MCF 10A (cell line): Measurements from ENCODE around the gene GSE1. TPM values are rescaled to one million over a fixed set of nuclear protein-coding genes. Genes with fewer than 3 reads are reported as not detected.

Experiments used
- BruUV-seq: library from RNA; stranded (reverse); fragments of 400-500 nt; replicated peaks from 2 replicates; lab custom pipeline; 2021; lab: Mats Ljungman, UMichigan
- CTCF ChIA-PET: fragments of 300-600 bp; sonication (Branson Sonifier 250); formaldehyde crosslinking; extraction: SDS; loops from one replicate; lab custom pipeline; 2021; ENCODE audit warnings: antibody characterized with exemption, inconsistent platforms; lab: Yijun Ruan, JAX
- POLR2A ChIA-PET: fragments of 300-600, 350-650 bp; sonication (Branson Sonifier 250); formaldehyde crosslinking; extraction: SDS; loops from one replicate; lab custom pipeline; 2020; ENCODE audit warnings: antibody characterized with exemption, inconsistent platforms; lab: Yijun Ruan, JAX
- DNase-seq: peaks from one replicate; pipeline ENCODE4 v3.0.0-alpha.2; 2018; ENCODE audit not compliant: unreplicated experiment
- H3K27ac Mint-ChIP-seq: one replicate; pipeline ENCODE4 v1.8.0; 2022; ENCODE audit warnings: mild to moderate bottlenecking, low read depth, mixed read lengths; ENCODE audit not compliant: unreplicated experiment
- H3K27me3 Mint-ChIP-seq: one replicate; pipeline ENCODE4 v1.8.0; 2022; ENCODE audit warnings: mixed read lengths; ENCODE audit not compliant: insufficient read depth, unreplicated experiment
- H3K36me3 Mint-ChIP-seq: one replicate; pipeline ENCODE4 v1.8.0; 2022; ENCODE audit warnings: mild to moderate bottlenecking, moderate library complexity, mixed read lengths; ENCODE audit not compliant: insufficient read depth, unreplicated experiment
- H3K4me1 Mint-ChIP-seq: one replicate; pipeline ENCODE4 v1.8.0; 2022; ENCODE audit warnings: mixed read lengths; ENCODE audit not compliant: insufficient read depth, unreplicated experiment
- H3K4me3 Mint-ChIP-seq: one replicate; pipeline ENCODE4 v1.8.0; 2022; ENCODE audit warnings: mild to moderate bottlenecking, moderate library complexity, mixed read lengths; ENCODE audit not compliant: unreplicated experiment
- H3K9me3 Mint-ChIP-seq: one replicate; pipeline ENCODE4 v1.8.0; 2022; ENCODE audit warnings: mixed read lengths; ENCODE audit not compliant: unreplicated experiment
- intact Hi-C: fragments of 100-400 bp; cut with micrococcal nuclease; formaldehyde crosslinking; loops from 2 replicates; pipeline ENCODE4 v1.14.1; 2022
- total RNA-seq: library from RNA; stranded (reverse); gene quantifications from 2 replicates; pipeline ENCODE4 v1.2.3, GENCODE V29; 2022
- TF ChIP-seq, protein P1 (sequence below): fragments of 200-600 bp; IDR thresholded peaks from one replicate; pipeline ENCODE4 v1.8.0; 2022; ENCODE audit warnings: antibody characterized with exemption, mild to moderate bottlenecking; ENCODE audit not compliant: unreplicated experiment

GSE1 gene
- total RNA-seq, 1 experiment from 2014 or later, result 52.9 TPM

DNA sequence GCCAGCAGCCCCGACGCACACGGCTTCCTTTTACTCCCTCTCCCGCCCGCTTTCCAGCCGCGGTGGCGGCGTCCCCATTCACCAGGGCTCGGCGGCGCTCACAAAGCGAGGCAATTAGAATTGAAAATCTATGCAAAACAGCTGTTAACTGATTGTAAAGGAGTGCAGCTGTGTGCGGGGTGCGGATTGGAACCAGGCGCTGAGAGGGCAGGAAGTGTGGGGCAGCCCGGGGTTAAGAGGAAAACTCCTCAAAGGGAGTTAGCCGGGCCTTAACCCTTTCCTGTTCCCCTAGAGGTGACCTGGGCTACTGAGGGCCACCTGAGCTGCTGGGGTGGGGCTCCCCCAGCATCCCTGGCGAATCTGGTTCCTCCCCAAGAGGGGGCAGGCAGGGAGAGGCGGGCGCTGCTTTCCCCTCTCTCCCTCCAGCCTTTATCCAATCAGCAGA lies 5.8 kb upstream of the GSE1 start:
- no peak for DNase-seq
- no TSS peak for BruUV-seq
- ChIA-PET CTCF (interaction anchor here (0.6 to 1.3 kb wide), 5 partner anchors 8 to 415 kb away, joined by 3 to 5 read pairs (median 4); no protein-coding TSS in a partner anchor), POLR2A (no interaction called here)
- intact Hi-C loops, result no loop called here
- Mint-ChIP-seq H3K27me3 (no peaks in the 10 kb centered on the region), H3K9me3 (no peaks in the 10 kb centered on the region), H3K4me1 (peaks cover 12% of the 10 kb centered on the region), H3K36me3 (no peaks in the 10 kb centered on the region), H3K4me3 (no peak overlapping the region), H3K27ac (no peak overlapping the region)
- TF ChIP-seq, protein P1, sequence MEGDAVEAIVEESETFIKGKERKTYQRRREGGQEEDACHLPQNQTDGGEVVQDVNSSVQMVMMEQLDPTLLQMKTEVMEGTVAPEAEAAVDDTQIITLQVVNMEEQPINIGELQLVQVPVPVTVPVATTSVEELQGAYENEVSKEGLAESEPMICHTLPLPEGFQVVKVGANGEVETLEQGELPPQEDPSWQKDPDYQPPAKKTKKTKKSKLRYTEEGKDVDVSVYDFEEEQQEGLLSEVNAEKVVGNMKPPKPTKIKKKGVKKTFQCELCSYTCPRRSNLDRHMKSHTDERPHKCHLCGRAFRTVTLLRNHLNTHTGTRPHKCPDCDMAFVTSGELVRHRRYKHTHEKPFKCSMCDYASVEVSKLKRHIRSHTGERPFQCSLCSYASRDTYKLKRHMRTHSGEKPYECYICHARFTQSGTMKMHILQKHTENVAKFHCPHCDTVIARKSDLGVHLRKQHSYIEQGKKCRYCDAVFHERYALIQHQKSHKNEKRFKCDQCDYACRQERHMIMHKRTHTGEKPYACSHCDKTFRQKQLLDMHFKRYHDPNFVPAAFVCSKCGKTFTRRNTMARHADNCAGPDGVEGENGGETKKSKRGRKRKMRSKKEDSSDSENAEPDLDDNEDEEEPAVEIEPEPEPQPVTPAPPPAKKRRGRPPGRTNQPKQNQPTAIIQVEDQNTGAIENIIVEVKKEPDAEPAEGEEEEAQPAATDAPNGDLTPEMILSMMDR, result no peak

DNA sequence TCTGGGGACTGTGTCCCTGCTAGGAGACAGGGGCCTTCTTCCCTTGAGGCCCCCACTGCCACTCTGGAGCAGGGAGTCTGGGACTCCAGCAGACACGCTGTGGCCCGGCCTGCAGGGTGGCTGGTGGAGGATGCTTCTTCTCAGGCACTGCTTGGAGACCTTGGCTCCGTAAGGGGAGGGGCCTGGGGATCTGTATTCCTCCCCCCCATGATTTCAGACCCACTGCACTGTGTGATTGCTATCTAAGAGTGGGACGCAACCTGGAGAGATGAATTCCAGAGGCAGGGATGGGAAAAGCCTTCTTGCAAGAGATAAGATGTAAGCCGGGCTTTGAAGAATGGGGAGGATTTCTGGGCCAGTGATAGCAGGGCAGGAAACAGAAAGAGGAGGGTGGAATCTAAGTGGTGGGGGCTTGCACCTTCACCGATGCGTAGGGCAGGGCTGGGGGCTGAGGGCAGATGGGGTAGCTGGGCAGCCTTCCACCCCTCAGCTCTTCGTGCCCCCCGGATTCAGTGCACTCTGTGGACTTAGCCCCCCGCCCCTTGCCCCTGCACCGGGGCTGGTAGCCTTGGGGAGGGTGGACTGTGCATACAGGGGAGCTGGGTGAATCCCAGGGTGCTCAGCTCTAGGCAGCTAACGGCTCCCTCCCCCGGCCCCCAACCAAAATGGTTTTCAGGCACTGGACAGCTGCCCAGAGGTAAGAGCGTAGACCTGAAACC lies 5.2 kb upstream of the GSE1 start:
- no TSS peak for BruUV-seq
- DNase-seq, result no peak
- Mint-ChIP-seq H3K9me3 (no peaks in the 10 kb centered on the region), H3K27ac (no peak overlapping the region), H3K4me3 (no peak overlapping the region), H3K4me1 (peaks cover 12% of the 10 kb centered on the region), H3K27me3 (no peaks in the 10 kb centered on the region), H3K36me3 (no peaks in the 10 kb centered on the region)
- CTCF ChIA-PET, result interaction anchor here (1.1 to 1.3 kb wide), 2 partner anchors 10 to 308 kb away, joined by 4 to 5 read pairs; no protein-coding TSS in a partner anchor
- TF ChIP-seq, protein P1, result no peak
- intact Hi-C loops, result no loop called here
- POLR2A ChIA-PET, result no interaction called here

DNA sequence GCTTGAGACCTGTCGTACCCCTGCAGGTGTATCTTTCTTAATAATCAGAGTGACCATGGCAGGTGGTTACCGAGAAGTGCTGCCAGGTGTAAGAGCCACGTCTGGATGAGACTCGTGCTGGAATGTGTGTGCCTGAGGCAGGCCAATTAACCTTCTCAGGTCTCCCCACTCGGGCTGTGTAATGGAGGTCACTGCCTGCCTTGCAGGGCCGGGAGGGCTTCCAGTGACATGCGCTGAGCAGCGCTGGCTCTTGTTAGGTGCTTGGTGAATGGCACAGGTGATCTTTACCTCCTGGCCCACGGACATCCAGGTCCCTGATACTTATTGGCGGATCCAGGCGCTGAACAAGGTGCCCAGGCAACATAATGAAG lies 4.6 kb upstream of the GSE1 start:
- TF ChIP-seq, protein P1, result no peak
- H3K4me1 Mint-ChIP-seq, result peaks cover 12% of the 10 kb centered on the region
- H3K4me3 Mint-ChIP-seq, result no peak overlapping the region
- CTCF ChIA-PET, result interaction anchor here (0.6 to 3.2 kb wide), 2 partner anchors 333 to 363 kb away, joined by 3 to 41 read pairs; no protein-coding TSS in a partner anchor
- H3K9me3 Mint-ChIP-seq, result no peaks in the 10 kb centered on the region
- no peaks in the 10 kb centered on the region for H3K27me3 Mint-ChIP-seq
- no peak for DNase-seq
- POLR2A ChIA-PET, result interaction anchor here (1.4 kb wide), 1 partner anchor 54 kb away, joined by 3 read pairs; no protein-coding TSS in a partner anchor
- no TSS peak for BruUV-seq
- H3K27ac Mint-ChIP-seq, result no peak overlapping the region
- H3K36me3 Mint-ChIP-seq, result no peaks in the 10 kb centered on the region
- intact Hi-C loops, result no loop called here

DNA sequence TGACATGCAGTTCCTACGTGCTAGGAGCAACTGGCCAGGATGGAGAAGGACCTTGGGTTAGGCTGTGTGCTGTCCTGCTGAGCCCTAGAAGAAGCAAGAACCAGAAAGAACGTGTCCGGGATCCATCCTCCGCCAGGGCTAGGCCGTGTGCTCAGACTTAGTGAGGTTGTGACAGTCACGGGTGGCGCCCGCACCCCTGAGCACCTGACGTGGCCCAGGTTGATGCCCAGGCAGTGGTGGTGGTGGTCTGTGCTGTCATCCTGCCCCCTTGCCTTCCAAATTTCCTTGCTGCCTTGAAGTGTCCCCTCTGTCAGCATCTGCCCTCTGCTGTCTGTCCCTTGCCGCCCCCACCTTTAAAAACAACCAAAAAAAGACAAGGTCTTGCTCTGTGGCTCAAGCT lies 4.2 kb upstream of the GSE1 start:
- TF ChIP-seq, protein P1, result no peak

More for the DNA sequence above, 4.2 kb upstream of the GSE1 start:
- H3K27me3 Mint-ChIP-seq, result no peaks in the 10 kb centered on the region
- no peak for DNase-seq
- no peak overlapping the region for H3K27ac Mint-ChIP-seq
- H3K9me3 Mint-ChIP-seq, result no peaks in the 10 kb centered on the region
- ChIA-PET POLR2A (interaction anchor here (1.4 kb wide), 2 partner anchors 47 to 55 kb away, joined by 3 to 4 read pairs; no protein-coding TSS in a partner anchor), CTCF (interaction anchor here (0.6 to 3.2 kb wide), 12 partner anchors 17 to 364 kb away, joined by 3 to 41 read pairs (median 6); no protein-coding TSS in a partner anchor)
- BruUV-seq, result no TSS peak
- H3K36me3 Mint-ChIP-seq, result no peaks in the 10 kb centered on the region
- H3K4me3 Mint-ChIP-seq, result no peak overlapping the region
- peaks cover 12% of the 10 kb centered on the region for H3K4me1 Mint-ChIP-seq
- intact Hi-C loops, result no loop called here
